Heart left ventricle (tissue), 13 donors: ENCODE results near the gene P2RY14.

Experiments
- POLR2A ChIP-seq, 2 donors: fragments of 450-650 bp; IDR thresholded peaks; one replicate each; pipeline ENCODE4 v1.6.1; 2017; ENCODE audit warnings: antibody characterized with exemption in 2 of 2, mild to moderate bottlenecking in 2 of 2, moderate library complexity in 2 of 2
- TF ChIP-seq, protein P1 (sequence below), 12 donors: fragments of 200-600 bp; sonication (generic) in 4 of 12; IDR thresholded peaks; one replicate each; pipeline versions ENCODE4 v1.5.0 to v1.8.0; 2018 to 2022; ENCODE audit warnings: antibody characterized with exemption in 12 of 12, mild to moderate bottlenecking in 5 of 12
- donor health status: ischemic (EF 13 %, LVEDD 7.1; RV severe dilation, severe dysfunction).
- donor health status: DM: no; HTN: yes; CAD: no.
- donor health status: DM: no; HTN: no; CAD: no.
- donor health status: ischemic (EF 25% LVEDD 6.9; RV normal size, moderate dysfunction).
- donor health status: ischemic (EF 25% LVEDD 5.7; RV mildly dilated, moderate dysfunction).
- donor health status: ischemic (EF 35%, LVEDD 5.7; RV mildly dilated, moderate dysfunction).
- donor health status: nonischemic (EF 11% LVEDD 7.7; RV severe dilation, severe dysfunction).
- donor health status: DM: yes; HTN: yes; CAD: no.
- donor health status: PGD.
- donor health status: ischemic (EF 29% LVEDD 5.4; RV normal size, mild dysfunction).
- donor health status: nonischemic (EF 23%, LVEDD 6.1; RV moderate dilation, normal function).

DNA sequence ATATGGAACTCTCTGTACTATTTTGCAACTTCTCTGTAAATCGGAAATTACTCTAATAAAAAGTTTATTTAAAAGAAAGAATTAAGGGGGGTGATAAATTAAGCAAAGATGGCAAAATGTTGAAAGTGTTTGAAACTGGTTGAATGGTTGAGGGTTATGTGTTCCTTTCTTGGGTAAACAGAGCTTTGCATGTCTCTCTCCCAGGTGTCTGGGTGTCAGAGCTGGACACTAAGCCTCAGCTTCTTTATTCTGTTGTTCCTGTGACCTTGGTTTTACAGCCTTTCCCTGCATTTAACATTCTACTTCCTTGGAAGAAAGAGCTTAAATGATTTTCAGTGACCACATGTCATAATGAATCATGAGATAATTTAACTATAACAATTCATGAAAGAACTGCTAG, 82.5 kb downstream of the P2RY14 start:
- TF ChIP-seq, protein P1, sequence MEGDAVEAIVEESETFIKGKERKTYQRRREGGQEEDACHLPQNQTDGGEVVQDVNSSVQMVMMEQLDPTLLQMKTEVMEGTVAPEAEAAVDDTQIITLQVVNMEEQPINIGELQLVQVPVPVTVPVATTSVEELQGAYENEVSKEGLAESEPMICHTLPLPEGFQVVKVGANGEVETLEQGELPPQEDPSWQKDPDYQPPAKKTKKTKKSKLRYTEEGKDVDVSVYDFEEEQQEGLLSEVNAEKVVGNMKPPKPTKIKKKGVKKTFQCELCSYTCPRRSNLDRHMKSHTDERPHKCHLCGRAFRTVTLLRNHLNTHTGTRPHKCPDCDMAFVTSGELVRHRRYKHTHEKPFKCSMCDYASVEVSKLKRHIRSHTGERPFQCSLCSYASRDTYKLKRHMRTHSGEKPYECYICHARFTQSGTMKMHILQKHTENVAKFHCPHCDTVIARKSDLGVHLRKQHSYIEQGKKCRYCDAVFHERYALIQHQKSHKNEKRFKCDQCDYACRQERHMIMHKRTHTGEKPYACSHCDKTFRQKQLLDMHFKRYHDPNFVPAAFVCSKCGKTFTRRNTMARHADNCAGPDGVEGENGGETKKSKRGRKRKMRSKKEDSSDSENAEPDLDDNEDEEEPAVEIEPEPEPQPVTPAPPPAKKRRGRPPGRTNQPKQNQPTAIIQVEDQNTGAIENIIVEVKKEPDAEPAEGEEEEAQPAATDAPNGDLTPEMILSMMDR (IDR thresholded peaks at IDR 0.05): no peak
- no peak for TF ChIP-seq POLR2A (IDR thresholded peaks at IDR 0.05)
